ENCODE results near the gene KASH5.
A peak's percentile ranks its signal among the peaks of the same experiment; 100 is the strongest.

The KASH5 gene

DNA sequence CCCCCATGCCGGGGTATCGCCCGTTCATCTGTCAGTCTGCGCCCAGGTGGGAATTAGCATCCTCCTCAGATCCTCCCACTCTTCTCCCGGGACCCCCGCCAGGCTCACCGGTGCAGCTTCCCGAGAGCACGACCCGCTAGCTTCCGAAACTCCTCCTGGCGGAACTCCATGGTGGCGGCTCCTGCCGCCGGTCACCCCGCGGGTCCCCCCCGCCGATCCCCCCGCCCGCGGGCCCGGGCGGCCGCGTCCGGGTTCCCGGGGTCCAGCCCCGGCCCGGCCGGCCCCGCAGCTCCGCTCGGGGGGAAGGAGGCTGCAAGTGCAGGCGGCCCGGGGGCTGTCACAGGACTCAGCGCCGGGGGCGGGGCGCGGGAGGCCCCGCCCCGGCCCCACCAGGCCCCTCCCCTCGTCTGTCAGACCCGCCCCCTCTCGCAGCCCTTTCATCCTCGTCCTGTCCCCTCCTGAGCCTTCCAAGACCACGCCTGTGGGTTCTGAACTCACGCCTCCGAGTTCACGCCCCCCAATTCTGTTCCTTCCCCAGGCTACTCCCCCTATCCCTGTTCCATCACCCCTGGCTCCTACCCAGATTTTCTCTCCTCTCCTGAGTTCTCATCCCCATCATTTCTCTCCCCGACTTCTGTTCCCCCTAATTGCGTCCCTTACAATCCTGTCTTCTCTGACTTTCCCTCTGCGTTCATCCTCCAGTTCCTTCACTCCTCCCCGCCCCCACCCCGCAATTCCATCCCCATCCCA, 53.3 kb downstream of the KASH5 start, which contains the start of gene SLC17A7 (continued):
- no peak for TF ChIP-seq ZNF521 (tag by site-specific recombination; IDR thresholded peaks at IDR 0.05)
- TF ChIP-seq, protein P1, sequence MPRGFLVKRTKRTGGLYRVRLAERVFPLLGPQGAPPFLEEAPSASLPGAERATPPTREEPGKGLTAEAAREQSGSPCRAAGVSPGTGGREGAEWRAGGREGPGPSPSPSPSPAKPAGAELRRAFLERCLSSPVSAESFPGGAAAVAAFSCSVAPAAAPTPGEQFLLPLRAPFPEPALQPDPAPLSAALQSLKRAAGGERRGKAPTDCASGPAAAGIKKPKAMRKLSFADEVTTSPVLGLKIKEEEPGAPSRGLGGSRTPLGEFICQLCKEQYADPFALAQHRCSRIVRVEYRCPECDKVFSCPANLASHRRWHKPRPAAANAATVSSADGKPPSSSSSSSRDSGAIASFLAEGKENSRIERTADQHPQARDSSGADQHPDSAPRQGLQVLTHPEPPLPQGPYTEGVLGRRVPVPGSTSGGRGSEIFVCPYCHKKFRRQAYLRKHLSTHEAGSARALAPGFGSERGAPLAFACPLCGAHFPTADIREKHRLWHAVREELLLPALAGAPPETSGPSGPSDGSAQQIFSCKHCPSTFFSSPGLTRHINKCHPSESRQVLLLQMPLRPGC (tag by site-specific recombination; IDR thresholded peaks at IDR 0.05), result no peak
- no peak for TF ChIP-seq ZNF585B (tag by site-specific recombination; IDR thresholded peaks at IDR 0.05)
- no peak for TF ChIP-seq ZNF707 (tag by site-specific recombination; IDR thresholded peaks at IDR 0.05)
- TF ChIP-seq, protein P2, sequence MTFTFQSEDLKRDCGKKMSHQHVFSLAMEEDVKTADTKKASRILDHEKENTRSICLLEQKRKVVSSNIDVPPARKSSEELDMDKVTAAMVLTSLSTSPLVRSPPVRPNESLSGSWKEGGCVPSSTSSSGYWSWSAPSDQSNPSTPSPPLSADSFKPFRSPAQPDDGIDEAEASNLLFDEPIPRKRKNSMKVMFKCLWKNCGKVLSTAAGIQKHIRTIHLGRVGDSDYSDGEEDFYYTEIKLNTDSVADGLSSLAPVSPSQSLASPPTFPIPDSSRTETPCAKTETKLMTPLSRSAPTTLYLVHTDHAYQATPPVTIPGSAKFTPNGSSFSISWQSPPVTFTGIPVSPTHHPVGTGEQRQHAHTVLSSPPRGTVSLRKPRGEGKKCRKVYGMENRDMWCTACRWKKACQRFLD (tag by site-specific recombination; IDR thresholded peaks at IDR 0.05), result no peak
- no peak for TF ChIP-seq ZNF571 (tag by site-specific recombination; IDR thresholded peaks at IDR 0.05)
- TF ChIP-seq ZNF292 (tag by site-specific recombination; IDR thresholded peaks at IDR 0.05; ENCODE audit: borderline replicate concordance, low read depth), result no peak
- TF ChIP-seq ZNF664 (tag by site-specific recombination; IDR thresholded peaks at IDR 0.05), result no peak
- no peak for TF ChIP-seq ZNF426 (tag by site-specific recombination; IDR thresholded peaks at IDR 0.05)
- no peak for TF ChIP-seq HOXA7 (CRISPR knock-in tag; IDR thresholded peaks at IDR 0.05; ENCODE audit: borderline replicate concordance)
- no peak for TF ChIP-seq ZFP37 (tag by site-specific recombination; IDR thresholded peaks at IDR 0.05)
- no peak for TF ChIP-seq ZSCAN30 (tag by site-specific recombination; IDR thresholded peaks at IDR 0.05)
- TF ChIP-seq, protein P3, sequence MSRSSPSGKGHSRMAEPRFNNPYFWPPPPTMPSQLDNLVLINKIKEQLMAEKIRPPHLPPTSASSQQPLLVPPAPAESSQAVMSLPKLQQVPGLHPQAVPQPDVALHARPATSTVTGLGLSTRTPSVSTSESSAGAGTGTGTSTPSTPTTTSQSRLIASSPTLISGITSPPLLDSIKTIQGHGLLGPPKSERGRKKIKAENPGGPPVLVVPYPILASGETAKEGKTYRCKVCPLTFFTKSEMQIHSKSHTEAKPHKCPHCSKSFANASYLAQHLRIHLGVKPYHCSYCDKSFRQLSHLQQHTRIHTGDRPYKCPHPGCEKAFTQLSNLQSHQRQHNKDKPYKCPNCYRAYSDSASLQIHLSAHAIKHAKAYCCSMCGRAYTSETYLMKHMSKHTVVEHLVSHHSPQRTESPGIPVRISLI (tag by site-specific recombination; IDR thresholded peaks at IDR 0.05), result no peak
- TF ChIP-seq ZNF184 (tag by site-specific recombination; IDR thresholded peaks at IDR 0.05), result no peak
- no peak for TF ChIP-seq ZNF658 (tag by site-specific recombination; IDR thresholded peaks at IDR 0.05)
- no peak for TF ChIP-seq ZNF433 (tag by site-specific recombination; IDR thresholded peaks at IDR 0.05; ENCODE audit: low read depth)
- TF ChIP-seq BCL11B (tag by site-specific recombination; IDR thresholded peaks at IDR 0.05; ENCODE audit: low read depth), result no peak
- no peak for TF ChIP-seq ZSCAN16 (tag by site-specific recombination; IDR thresholded peaks at IDR 0.05)
- TF ChIP-seq, protein P4, sequence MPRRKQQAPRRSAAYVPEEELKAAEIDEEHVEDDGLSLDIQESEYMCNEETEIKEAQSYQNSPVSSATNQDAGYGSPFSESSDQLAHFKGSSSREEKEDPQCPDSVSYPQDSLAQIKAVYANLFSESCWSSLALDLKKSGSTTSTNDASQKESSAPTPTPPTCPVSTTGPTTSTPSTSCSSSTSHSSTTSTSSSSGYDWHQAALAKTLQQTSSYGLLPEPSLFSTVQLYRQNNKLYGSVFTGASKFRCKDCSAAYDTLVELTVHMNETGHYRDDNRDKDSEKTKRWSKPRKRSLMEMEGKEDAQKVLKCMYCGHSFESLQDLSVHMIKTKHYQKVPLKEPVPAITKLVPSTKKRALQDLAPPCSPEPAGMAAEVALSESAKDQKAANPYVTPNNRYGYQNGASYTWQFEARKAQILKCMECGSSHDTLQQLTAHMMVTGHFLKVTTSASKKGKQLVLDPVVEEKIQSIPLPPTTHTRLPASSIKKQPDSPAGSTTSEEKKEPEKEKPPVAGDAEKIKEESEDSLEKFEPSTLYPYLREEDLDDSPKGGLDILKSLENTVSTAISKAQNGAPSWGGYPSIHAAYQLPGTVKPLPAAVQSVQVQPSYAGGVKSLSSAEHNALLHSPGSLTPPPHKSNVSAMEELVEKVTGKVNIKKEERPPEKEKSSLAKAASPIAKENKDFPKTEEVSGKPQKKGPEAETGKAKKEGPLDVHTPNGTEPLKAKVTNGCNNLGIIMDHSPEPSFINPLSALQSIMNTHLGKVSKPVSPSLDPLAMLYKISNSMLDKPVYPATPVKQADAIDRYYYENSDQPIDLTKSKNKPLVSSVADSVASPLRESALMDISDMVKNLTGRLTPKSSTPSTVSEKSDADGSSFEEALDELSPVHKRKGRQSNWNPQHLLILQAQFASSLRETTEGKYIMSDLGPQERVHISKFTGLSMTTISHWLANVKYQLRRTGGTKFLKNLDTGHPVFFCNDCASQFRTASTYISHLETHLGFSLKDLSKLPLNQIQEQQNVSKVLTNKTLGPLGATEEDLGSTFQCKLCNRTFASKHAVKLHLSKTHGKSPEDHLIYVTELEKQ (tag by site-specific recombination; IDR thresholded peaks at IDR 0.05; ENCODE audit: borderline replicate concordance), result no peak
- TF ChIP-seq ZNF274 (IDR thresholded peaks at IDR 0.05; ENCODE audit: low read length), result no peak
- TF ChIP-seq ZNF274 (tag by site-specific recombination; IDR thresholded peaks at IDR 0.05; ENCODE audit: borderline replicate concordance), result no peak
- TF ChIP-seq ZNF404 (tag by site-specific recombination; IDR thresholded peaks at IDR 0.05), result no peak
- TF ChIP-seq EGR2 (tag by site-specific recombination; IDR thresholded peaks at IDR 0.05; ENCODE audit: low read depth), result peak; percentile 61
- TF ChIP-seq, protein P5, sequence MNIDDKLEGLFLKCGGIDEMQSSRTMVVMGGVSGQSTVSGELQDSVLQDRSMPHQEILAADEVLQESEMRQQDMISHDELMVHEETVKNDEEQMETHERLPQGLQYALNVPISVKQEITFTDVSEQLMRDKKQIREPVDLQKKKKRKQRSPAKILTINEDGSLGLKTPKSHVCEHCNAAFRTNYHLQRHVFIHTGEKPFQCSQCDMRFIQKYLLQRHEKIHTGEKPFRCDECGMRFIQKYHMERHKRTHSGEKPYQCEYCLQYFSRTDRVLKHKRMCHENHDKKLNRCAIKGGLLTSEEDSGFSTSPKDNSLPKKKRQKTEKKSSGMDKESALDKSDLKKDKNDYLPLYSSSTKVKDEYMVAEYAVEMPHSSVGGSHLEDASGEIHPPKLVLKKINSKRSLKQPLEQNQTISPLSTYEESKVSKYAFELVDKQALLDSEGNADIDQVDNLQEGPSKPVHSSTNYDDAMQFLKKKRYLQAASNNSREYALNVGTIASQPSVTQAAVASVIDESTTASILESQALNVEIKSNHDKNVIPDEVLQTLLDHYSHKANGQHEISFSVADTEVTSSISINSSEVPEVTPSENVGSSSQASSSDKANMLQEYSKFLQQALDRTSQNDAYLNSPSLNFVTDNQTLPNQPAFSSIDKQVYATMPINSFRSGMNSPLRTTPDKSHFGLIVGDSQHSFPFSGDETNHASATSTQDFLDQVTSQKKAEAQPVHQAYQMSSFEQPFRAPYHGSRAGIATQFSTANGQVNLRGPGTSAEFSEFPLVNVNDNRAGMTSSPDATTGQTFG (tag by site-specific recombination; IDR thresholded peaks at IDR 0.05; ENCODE audit: borderline replicate concordance), result no peak
- TF ChIP-seq, protein P6, sequence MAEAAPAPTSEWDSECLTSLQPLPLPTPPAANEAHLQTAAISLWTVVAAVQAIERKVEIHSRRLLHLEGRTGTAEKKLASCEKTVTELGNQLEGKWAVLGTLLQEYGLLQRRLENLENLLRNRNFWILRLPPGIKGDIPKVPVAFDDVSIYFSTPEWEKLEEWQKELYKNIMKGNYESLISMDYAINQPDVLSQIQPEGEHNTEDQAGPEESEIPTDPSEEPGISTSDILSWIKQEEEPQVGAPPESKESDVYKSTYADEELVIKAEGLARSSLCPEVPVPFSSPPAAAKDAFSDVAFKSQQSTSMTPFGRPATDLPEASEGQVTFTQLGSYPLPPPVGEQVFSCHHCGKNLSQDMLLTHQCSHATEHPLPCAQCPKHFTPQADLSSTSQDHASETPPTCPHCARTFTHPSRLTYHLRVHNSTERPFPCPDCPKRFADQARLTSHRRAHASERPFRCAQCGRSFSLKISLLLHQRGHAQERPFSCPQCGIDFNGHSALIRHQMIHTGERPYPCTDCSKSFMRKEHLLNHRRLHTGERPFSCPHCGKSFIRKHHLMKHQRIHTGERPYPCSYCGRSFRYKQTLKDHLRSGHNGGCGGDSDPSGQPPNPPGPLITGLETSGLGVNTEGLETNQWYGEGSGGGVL (tag by site-specific recombination; IDR thresholded peaks at IDR 0.05), result peak; percentile 78
- TF ChIP-seq, protein P7, sequence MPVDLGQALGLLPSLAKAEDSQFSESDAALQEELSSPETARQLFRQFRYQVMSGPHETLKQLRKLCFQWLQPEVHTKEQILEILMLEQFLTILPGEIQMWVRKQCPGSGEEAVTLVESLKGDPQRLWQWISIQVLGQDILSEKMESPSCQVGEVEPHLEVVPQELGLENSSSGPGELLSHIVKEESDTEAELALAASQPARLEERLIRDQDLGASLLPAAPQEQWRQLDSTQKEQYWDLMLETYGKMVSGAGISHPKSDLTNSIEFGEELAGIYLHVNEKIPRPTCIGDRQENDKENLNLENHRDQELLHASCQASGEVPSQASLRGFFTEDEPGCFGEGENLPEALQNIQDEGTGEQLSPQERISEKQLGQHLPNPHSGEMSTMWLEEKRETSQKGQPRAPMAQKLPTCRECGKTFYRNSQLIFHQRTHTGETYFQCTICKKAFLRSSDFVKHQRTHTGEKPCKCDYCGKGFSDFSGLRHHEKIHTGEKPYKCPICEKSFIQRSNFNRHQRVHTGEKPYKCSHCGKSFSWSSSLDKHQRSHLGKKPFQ (tag by site-specific recombination; IDR thresholded peaks at IDR 0.05), result no peak

Measured in HEK293 (cell line).